Measurements from ENCODE around the gene KDM4B.

The KDM4B gene

DNA sequence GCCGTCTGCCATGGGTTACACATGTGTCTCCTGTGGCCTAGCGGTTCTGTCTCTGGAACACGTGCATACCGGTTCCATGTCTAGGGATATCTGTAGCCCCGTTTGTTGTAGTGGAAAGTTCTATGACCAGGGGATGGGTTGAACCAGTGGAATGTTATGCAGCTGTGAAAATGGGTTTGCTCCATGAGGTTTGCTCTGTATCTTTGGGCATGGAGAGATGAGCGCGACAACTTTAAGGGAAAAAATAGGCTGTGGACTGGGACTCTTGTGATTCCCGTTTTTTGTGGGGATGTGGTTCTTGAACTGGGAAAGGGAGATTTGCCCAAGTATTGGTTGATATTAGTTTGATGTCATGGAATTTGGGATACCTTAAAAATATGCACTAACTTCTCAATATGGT is 120.4 kb downstream of the KDM4B start:
- ChIA-PET CTCF (no interaction called here), POLR2A (no interaction called here)
- DNase-seq (ENCODE audit: extremely low spot score): no peak
- TF ChIP-seq CTCF (IDR thresholded peaks at IDR 0.05; ENCODE audit: control extremely low read depth, extremely low read depth, low read depth, missing control alignments): no peak

- POLR2A ChIA-PET: no interaction called here
- CTCF ChIA-PET: no interaction called here
Observed at GRCh38 chr19:5090465-5091017, 121.6 kb downstream of the KDM4B start.

GRCh38 chr19:5091018-5091683 is 122.2 kb downstream of the KDM4B start:
- CTCF ChIA-PET: no interaction called here
- no peak for DNase-seq (ENCODE audit: extremely low spot score)
- POLR2A ChIA-PET: no interaction called here

More at GRCh38 chr19:5090465-5091017, 121.6 kb downstream of the KDM4B start:
- no peak for TF ChIP-seq CTCF (IDR thresholded peaks at IDR 0.05; ENCODE audit: control extremely low read depth, extremely low read depth, low read depth, missing control alignments)
- DNase-seq (ENCODE audit: extremely low spot score): no peak

DNA sequence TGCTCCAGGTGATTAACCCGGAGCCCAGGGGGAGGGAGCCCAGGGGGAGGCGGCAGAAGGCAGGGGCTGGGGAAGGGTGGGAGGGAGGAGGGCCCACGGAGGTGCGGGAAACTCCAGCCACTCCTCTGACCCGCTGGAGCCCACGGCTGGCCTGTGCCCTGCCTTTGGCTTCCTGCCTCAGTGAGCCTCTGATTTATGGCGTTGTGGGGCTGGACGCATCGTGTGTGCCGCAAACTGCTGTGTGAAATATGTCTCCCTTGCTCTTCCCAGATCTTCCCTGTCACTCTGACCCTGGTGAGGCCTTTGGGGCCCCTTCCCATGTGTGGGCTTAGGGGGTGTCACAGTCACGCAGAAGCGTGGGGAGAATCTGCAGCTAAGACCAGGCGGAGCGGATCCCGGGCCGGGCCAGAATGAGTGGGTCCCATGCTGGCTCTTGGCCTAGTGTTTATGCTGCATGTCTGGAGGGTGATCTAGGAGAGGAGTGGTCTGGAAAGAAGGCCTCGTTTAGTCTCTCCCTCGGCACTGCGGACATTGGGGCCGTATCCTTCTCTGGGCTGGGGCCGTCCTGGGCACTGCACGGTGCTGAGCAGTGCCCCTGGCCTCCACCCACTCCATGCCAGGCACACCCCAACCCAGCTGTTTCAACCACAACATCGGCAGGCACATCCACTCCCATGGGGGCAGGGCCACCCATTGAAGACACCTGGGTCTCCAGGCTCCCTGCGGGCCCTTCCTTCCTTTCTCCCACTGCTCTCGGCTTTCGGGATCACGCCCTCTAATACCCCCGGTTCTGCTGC is 123.0 kb downstream of the KDM4B start:
- POLR2A ChIA-PET: no interaction called here

More at GRCh38 chr19:5091018-5091683, 122.2 kb downstream of the KDM4B start:
- TF ChIP-seq CTCF (IDR thresholded peaks at IDR 0.05; ENCODE audit: control extremely low read depth, extremely low read depth, low read depth, missing control alignments): no peak

DNA sequence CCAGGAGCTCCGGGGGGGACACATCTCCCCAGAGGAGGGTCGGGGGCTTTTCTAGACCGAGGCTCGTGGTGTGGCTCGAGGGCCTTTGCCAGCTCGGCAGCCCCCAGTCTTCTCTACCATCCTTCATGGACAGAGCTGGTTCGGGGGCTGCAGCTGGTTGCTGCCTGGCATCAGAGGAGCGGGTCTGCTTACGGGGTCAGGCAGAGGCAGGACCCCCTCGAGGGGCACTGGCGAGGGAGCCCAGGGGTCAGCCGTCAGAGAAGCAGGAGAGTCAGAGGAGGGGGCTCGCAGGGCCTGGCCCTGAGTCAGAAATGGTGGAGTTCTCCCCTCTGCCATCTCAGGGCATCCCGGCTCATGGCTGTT is 123.5 kb downstream of the KDM4B start:
- no peak for TF ChIP-seq CTCF (IDR thresholded peaks at IDR 0.05; ENCODE audit: control extremely low read depth, extremely low read depth, low read depth, missing control alignments)
- ChIA-PET POLR2A (no interaction called here), CTCF (interaction anchor here (0.9 kb wide), 1 partner anchor 38 kb away, joined by 3 read pairs; no protein-coding TSS in a partner anchor)
- no peak for DNase-seq (ENCODE audit: extremely low spot score)

More for the DNA sequence above, 123.0 kb downstream of the KDM4B start:
- DNase-seq (ENCODE audit: extremely low spot score): no peak
- TF ChIP-seq CTCF (IDR thresholded peaks at IDR 0.05; ENCODE audit: control extremely low read depth, extremely low read depth, low read depth, missing control alignments): no peak
- CTCF ChIA-PET: interaction anchor here (0.9 kb wide), 1 partner anchor 39 kb away, joined by 3 read pairs; no protein-coding TSS in a partner anchor

DNA sequence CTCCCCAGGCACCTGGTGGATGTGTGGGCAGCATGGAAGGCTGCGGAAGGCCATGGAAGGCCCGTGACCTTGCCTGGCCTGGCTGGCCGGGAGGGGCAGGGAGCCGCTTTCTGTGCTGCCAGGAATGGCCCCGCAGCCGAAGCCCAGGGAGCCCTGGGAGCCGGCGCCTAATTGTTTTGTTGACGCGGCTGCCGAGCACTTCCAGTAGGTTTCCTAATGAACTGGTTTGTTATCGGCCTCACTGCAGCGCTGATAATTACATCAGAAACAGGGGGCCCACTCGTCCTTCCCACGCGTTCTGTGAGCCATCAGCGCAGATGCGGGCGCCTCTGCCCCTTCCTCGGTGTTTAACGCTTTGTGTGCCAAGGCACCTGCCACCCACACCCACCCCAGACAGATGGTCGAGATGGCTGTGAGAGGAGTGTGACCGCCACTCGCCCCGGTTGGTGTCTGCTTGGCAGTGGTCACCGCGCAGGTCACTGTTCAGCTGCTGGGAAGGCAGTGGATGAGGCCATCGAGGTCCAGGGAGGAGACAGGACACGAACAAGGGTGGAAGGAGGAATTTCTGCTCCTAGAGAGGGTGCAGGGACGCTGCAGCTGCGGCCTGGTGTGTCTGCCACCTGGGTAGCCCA is 124.5 kb downstream of the KDM4B start:
- TF ChIP-seq CTCF (IDR thresholded peaks at IDR 0.05; ENCODE audit: control extremely low read depth, extremely low read depth, low read depth, missing control alignments): no peak
- no peak for DNase-seq (ENCODE audit: extremely low spot score)
- POLR2A ChIA-PET: no interaction called here
- CTCF ChIA-PET: no interaction called here
